Aorta (tissue), 5 donors: Measurements from ENCODE around the gene RELT. TPM values are rescaled to one million over a fixed set of nuclear protein-coding genes. Genes with fewer than 3 reads are reported as not detected.

Source experiments
- ATAC-seq: fragments of 200-7000 bp; cut with Tn5 transposase; one replicate; pipeline ENCODE4 v1.9.1; 2022; ENCODE audit warnings: moderate library complexity; ENCODE audit not compliant: low FRiP score
- DNase-seq, 2 donors: peaks; one replicate each; pipeline ENCODE4 v3.0.0-alpha.2; 2020
- H3K27ac ChIP-seq, 2 donors: one replicate each; pipeline ENCODE4 v1.5.1; 2013; ENCODE audit warnings: low read length in 2 of 2, mild to moderate bottlenecking in 2 of 2, moderate library complexity in 2 of 2, control low read depth in 1 of 2, inconsistent platforms in 1 of 2, low read depth in 1 of 2
- H3K27me3 ChIP-seq, 2 donors: one replicate each; pipeline ENCODE4 v1.6.1; 2013; ENCODE audit warnings: control low read depth in 1 of 2, low read length in 1 of 2, mild to moderate bottlenecking in 1 of 2, moderate library complexity in 1 of 2; ENCODE audit not compliant: insufficient read depth in 2 of 2, control insufficient read depth in 1 of 2
- H3K36me3 ChIP-seq, 2 donors: one replicate each; pipeline ENCODE4 v1.6.1; 2013; ENCODE audit warnings: control low read depth in 1 of 2, low read length in 1 of 2, mild to moderate bottlenecking in 1 of 2; ENCODE audit not compliant: insufficient read depth in 2 of 2, control insufficient read depth in 1 of 2
- H3K4me1 ChIP-seq, 2 donors: one replicate each; pipeline ENCODE4 v1.6.1; 2013; ENCODE audit warnings: low read length in 2 of 2, control low read depth in 1 of 2, mild to moderate bottlenecking in 1 of 2, moderate library complexity in 1 of 2; ENCODE audit not compliant: insufficient read depth in 2 of 2, control insufficient read depth in 1 of 2
- H3K4me3 ChIP-seq, 2 donors: one replicate each; pipeline ENCODE4 v1.5.1; 2013; ENCODE audit warnings: low read length in 2 of 2, control low read depth in 1 of 2, mild to moderate bottlenecking in 1 of 2
- H3K9me3 ChIP-seq: one replicate; pipeline ENCODE4 v1.6.1; 2013; ENCODE audit warnings: mild to moderate bottlenecking, low read length; ENCODE audit not compliant: control insufficient read depth
- WGBS, 2 donors: extraction: QIAGEN DNeasy Blood & Tissue Kit; methylation state at CpG; one replicate each; pipeline ENCODE4 v1.1.7; 2013; 5-methylcytosine and 5-hydroxymethylcytosine counted together
- intact Hi-C, 2 donors: fragments of 100-400 bp; cut with DNase I; formaldehyde crosslinking; loops; one replicate each; pipeline versions ENCODE4 v1.14.2 to v1.15.0; 2022
- polyA plus RNA-seq, 2 donors: library from polyadenylated mRNA; stranded (reverse); fragments of 200-250 nt; gene quantifications; one replicate each; pipeline ENCODE4 v1.2.3, GENCODE V29; 2013
- total RNA-seq, 2 donors: library from RNA; stranded (reverse); fragmentation: NEBNext Ultra II Directional; extraction: Animal tissue kit (Norgen Biotek cat#: 25700); gene quantifications; one replicate each; pipeline ENCODE4 v1.2.1, GENCODE V29; 2021
- donor health status: healthy with polysubstance abuse.
- donor health status: Bipolar disorder and iron deficiency.
- donor health status: DM: no; HTN: no; CAD: no.
- donor health status: DM: no; HTN: no; CAD: no.
- donor health status: DM: yes; HTN: yes; CAD: no.

RELT gene
- total and polyA plus RNA-seq, 4 donors = 1.1 to 13.2 (median 6.4) TPM

DNA sequence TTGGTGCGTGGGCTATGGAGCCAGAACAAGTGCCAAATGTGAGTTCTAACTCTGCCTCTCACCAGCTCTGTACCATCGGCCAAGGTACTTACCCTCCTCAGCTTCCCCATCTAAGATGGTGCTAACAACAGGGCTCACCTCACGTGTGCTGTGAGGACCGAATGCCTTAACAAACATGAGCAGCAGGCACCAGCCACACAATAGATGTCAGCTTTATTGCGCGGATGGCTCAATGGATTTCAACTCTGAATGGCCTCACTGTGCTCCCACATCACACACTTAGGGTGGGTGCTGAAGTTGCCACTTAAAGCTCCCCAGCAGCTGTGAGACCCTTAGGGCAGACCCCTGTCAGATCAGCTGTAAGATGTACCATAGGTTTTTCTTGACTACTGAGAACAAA lies 24.1 kb downstream of the RELT start:
- no peak for ATAC-seq
- H3K27ac ChIP-seq = no peak overlapping the region
- intact Hi-C loops = loop anchor here (5.0 kb wide), 1 partner anchor 262 kb away; no protein-coding TSS in a partner anchor

DNA sequence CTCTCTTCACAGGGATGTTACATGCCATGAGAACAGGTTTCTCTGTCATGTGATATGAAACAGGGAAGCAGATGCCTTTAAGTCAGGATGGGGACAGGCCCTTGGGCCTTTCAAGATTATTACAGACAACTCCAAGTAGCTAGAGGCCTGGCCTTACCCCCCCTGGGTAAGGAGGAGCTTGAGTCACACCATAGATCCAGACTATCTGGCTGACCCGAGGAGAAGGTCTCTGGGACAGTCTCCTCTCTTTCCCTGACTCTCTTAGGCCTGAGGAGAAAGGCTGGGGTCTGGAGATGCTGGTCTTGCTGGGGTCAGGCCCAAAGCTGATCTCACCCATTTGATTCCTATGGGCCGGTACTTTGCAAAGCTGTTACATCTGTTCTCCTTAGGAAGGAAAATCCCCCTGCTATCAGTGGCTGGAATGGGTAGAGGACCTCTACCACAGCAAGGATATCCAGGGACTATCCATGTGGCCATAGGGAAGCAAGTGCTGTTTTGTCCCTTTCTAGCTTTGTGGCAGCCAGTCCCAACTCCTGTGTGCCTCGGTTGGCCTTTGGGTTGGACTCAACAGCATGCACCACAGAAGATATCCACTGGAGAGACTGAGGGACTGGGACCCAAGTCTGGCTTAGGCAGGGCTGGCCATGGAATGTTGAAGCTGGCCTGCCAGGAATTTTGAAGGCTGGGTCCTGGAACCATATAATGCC lies 25.2 kb downstream of the RELT start:
- Histone ChIP-seq H3K36me3 (no peaks in the 10 kb centered on the region), H3K9me3 (no peaks in the 10 kb centered on the region), H3K4me3 (no peak overlapping the region), H3K4me1 (no peaks in the 10 kb centered on the region), H3K27ac (no peak overlapping the region), H3K27me3 (no peaks in the 10 kb centered on the region)
- no peak for ATAC-seq
- WGBS, 2 donors = 75 to 83% methylated on average over 3 of the region's 3 CpGs
- peak in 1 of 2 donors; percentile 44 for DNase-seq
- intact Hi-C loops = loop anchor here (5.0 kb wide), 1 partner anchor 261 kb away; no protein-coding TSS in a partner anchor

More for the DNA sequence above, 24.1 kb downstream of the RELT start:
- Histone ChIP-seq H3K27me3 (no peaks in the 10 kb centered on the region), H3K4me3 (no peak overlapping the region), H3K9me3 (no peaks in the 10 kb centered on the region), H3K36me3 (no peaks in the 10 kb centered on the region), H3K4me1 (no peaks in the 10 kb centered on the region)
- no peak for DNase-seq
- WGBS, 2 donors = 94 to 95% methylated on average over 6 of the region's 6 CpGs

- Histone ChIP-seq H3K4me1 (no peaks in the 10 kb centered on the region), H3K27ac (no peak overlapping the region), H3K36me3 (no peaks in the 10 kb centered on the region), H3K27me3 (no peaks in the 10 kb centered on the region), H3K9me3 (no peaks in the 10 kb centered on the region), H3K4me3 (no peak overlapping the region)
- intact Hi-C loops = loop anchor here (5.0 kb wide), 1 partner anchor 260 kb away; no protein-coding TSS in a partner anchor
- 72 to 79% methylated on average over 15 of the region's 15 CpGs for WGBS, 2 donors
- DNase-seq (peak in 1 of 2 donors; percentile 70), ATAC-seq (no peak)
Observed at GRCh38 chr11:73401924-73402833, 26.0 kb downstream of the RELT start.

- intact Hi-C loops = loop anchor here (5.0 kb wide), 1 partner anchor 259 kb away; no protein-coding TSS in a partner anchor
- no peaks in the 10 kb centered on the region for H3K27me3 ChIP-seq
- no peak overlapping the region for H3K27ac ChIP-seq
- DNase-seq (no peak), ATAC-seq (no peak)
- H3K4me3 ChIP-seq = no peak overlapping the region
- H3K9me3 ChIP-seq = no peaks in the 10 kb centered on the region
- peaks cover 0 to 2% of the 10 kb centered on the region in 2 donors for H3K36me3 ChIP-seq
- 78 to 85% methylated on average over 1 of the region's 1 CpG for WGBS, 2 donors
- H3K4me1 ChIP-seq = no peaks in the 10 kb centered on the region
Observed at GRCh38 chr11:73402834-73403185, 26.6 kb downstream of the RELT start.

GRCh38 chr11:73403541-73403940 lies 27.3 kb downstream of the RELT start:
- ATAC-seq (no peak), DNase-seq (peak in 1 of 2 donors; percentile 47)
- 91 to 98% methylated on average over 5 of the region's 5 CpGs for WGBS, 2 donors
- Histone ChIP-seq H3K9me3 (no peaks in the 10 kb centered on the region), H3K4me1 (no peaks in the 10 kb centered on the region), H3K36me3 (peaks cover 0 to 2% of the 10 kb centered on the region in 2 donors), H3K27ac (no peak overlapping the region), H3K27me3 (no peaks in the 10 kb centered on the region), H3K4me3 (no peak overlapping the region)
- intact Hi-C loops = loop anchor here (5.0 kb wide), 1 partner anchor 259 kb away; no protein-coding TSS in a partner anchor

DNA sequence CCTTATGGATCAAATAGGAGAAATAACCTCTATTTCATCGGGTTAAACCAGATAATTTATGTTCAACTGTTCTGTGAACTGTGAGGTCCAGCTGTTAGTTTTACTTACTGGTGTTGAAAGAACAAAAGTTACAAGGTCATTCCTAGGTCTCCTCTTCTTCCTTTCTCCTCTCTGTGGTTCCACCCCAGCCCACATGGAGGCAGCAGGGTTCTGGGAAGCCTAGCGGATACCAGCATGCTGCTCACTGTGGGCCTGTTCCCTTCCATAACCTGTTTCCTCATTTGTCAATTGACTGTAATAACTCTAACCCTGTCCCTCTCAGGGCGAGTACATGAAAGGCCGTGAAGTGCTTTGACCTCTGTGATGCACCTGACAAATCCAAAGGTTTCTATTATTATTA lies 27.8 kb downstream of the RELT start:
- H3K27me3 ChIP-seq = no peaks in the 10 kb centered on the region
- H3K9me3 ChIP-seq = no peaks in the 10 kb centered on the region
- peak; percentile 80 for ATAC-seq
- H3K4me1 ChIP-seq = no peaks in the 10 kb centered on the region
- 52 to 55% methylated on average over 4 of the region's 4 CpGs for WGBS, 2 donors
- intact Hi-C loops = loop anchor here (5.0 kb wide), 1 partner anchor 258 kb away; no protein-coding TSS in a partner anchor
- H3K27ac ChIP-seq = no peak overlapping the region
- H3K36me3 ChIP-seq = peaks cover 0 to 5% of the 10 kb centered on the region in 2 donors
- DNase-seq = peak; percentile 82 to 83
- no peak overlapping the region for H3K4me3 ChIP-seq

DNA sequence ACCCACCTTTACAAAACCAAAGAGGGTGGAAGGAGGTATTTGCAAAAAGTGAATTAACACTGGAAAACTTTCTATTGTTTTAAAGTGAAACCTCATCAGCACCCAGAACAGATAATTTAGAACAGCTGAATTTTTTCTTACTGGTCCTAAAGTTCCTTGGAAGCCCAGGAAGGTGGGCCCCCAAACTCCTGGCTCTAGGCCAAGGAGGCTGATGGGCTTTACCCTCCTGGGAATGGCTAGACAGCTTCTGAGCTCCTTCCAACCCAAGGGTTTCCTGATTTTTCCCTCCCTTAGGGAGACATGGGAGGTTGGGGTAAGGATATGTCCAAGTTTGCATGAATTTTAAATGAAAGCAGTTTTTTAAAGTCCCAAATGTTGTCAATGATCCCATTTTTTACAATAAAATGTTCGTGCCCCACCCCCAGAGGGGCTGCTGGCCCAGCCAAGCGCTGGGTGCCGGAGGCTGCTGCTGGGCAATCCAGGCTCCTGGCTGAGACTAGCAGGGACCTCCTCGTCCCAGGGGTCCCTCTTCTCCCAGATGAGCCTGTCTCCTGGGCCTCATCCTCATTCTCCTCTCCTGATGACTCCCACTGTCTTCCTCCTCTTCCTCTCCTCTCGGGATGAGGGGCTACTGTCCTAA lies 28.4 kb downstream of the RELT start:
- Histone ChIP-seq H3K4me1 (no peaks in the 10 kb centered on the region), H3K9me3 (no peaks in the 10 kb centered on the region), H3K4me3 (no peak overlapping the region), H3K27ac (no peak overlapping the region), H3K36me3 (peaks cover 0 to 6% of the 10 kb centered on the region in 2 donors), H3K27me3 (no peaks in the 10 kb centered on the region)
- intact Hi-C loops = loop anchor here (5.0 kb wide), 1 partner anchor 258 kb away; no protein-coding TSS in a partner anchor
- DNase-seq (peak in 1 of 2 donors; percentile 59), ATAC-seq (no peak)
- 85 to 89% methylated on average over 5 of the region's 5 CpGs for WGBS, 2 donors

- Histone ChIP-seq H3K4me3 (no peak overlapping the region), H3K9me3 (no peaks in the 10 kb centered on the region), H3K27ac (no peak overlapping the region), H3K27me3 (no peaks in the 10 kb centered on the region), H3K36me3 (peaks cover 0 to 6% of the 10 kb centered on the region in 2 donors), H3K4me1 (no peaks in the 10 kb centered on the region)
- no peak for DNase-seq
- 89 to 96% methylated on average over 8 of the region's 8 CpGs for WGBS, 2 donors
- no peak for ATAC-seq
- intact Hi-C loops = no loop called here
Observed at GRCh38 chr11:73405146-73405510, 28.9 kb downstream of the RELT start.
